Right kidney (tissue), 1 donor: Measurements from ENCODE around the gene ATOH8.
"Not testable (repeated sequence)": the region's sequence is repeated elsewhere in the genome, so short reads cannot be mapped to it uniquely, and the experiment has no call there.

ENCODE experiments used
- DNase-seq: peaks from one replicate; pipeline ENCODE4 v3.0.0-alpha.2; 2016

ATOH8 gene

DNA sequence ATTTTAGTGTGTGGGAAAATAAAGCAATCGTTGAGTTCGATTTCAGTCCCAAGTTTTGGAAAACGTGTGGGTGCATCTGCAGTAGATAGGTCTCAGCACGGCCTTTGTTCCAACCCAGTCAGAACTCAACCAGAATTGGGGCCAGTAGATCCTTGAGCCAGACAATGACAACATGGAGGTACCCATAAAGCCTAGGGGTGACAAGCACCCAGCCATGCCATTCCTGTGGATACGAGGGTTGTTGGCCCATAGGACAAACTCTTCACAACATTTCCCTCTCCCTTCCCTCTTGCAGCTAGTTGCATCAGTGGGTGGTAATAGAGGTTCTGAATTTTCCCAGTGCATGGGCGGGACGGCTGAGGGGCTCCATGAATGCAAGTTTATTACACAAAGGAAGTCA lies 74.9 kb downstream of the ATOH8 start:
- DNase-seq: no peak

DNA sequence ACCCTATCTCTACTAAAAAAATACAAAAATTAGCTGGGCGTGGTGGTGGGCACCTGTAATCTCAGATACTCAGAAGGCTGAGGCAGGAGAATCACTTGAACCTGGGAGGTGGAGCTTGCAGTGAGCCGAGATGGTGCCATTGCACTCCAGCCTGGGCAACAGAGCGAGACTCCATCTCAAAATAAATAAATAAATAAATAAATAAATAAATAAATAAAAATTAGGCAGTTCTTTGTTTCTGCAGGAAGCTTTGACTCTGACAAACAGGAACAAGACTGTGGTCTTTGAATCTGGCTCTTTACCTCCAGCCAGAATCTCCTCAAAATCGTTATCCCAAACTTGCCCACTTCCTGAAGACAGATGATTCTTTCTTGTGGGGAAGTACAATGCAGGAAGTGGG lies 75.6 kb downstream of the ATOH8 start:
- DNase-seq: not testable (repeated sequence)

DNA sequence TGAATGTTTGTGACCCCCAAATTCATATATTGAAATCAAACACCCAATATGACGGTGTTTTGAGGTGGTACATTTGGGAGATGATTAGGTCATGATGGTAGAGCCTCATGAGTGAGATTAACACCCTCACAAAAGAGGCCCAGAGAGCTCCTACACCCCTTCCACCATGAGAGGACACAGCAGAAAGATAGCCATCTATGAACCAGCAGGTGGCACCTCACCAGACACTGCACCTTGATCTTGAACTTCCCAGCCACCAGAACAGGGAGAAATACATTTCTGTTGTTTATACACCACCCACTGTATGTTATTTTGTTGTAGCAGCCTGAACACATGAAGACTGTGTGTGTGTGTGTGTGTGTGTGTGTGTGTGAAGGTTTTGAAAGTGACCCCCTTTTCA lies 76.9 kb downstream of the ATOH8 start:
- DNase-seq: no peak

DNA sequence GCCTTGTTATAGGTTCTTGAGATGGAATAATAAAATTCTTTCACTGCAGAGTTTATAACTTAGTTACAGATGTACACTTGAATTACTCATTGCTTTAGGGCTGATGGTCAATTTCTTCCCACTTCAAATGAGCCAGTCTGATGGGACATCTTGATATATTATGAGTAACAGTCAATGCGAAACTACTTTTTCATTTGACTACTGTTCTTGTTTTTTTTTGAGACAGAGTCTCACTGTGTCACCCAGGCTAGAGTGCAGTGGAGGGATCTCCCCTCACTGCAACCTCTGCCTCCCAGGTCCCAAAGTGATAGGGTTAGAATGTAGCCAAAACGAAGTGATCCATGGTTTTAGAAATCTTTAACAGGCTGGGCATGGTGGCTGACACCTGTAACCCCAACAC lies 77.9 kb downstream of the ATOH8 start:
- no peak for DNase-seq

DNA sequence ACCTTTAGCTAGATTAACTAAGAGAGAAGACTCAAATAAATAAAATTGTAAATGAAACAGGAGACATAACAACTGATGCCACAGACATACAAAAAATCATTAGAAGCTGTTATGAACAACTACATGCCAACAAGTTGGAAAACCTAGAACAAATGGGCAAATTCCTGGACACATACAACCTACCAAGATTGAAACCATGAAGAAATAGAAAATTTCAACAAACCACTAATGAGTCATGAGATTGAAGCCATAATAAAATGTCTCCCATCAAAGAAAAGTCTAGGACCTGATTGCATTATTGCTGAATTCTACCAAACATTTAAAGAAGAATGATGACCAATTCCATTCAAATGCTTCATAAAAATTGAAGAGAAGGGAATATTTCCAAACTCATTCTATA lies 80.7 kb downstream of the ATOH8 start:
- DNase-seq: no peak
